Liver (tissue), 9 donors: Measurements from ENCODE around the gene ACLY. TPM values are rescaled to one million over a fixed set of nuclear protein-coding genes. Genes with fewer than 3 reads are reported as not detected.

Experiments
- DNase-seq: peaks from one replicate; pipeline ENCODE4 v3.0.0-alpha.2; 2017; ENCODE audit warnings: low spot score
- H3K27ac ChIP-seq, 2 donors: one replicate each; pipeline ENCODE4 v1.7.0; 2013; ENCODE audit warnings: inconsistent platforms in 2 of 2, low read length in 2 of 2, control low read depth in 1 of 2, low read depth in 1 of 2, mild to moderate bottlenecking in 1 of 2
- H3K27me3 ChIP-seq, 4 donors: one replicate each; pipeline versions ENCODE4 v1.6.1 to v1.7.0; 2013; ENCODE audit warnings: low read length in 3 of 4, inconsistent platforms in 1 of 4, mild to moderate bottlenecking in 1 of 4, moderate library complexity in 1 of 4; ENCODE audit not compliant: control insufficient read depth in 4 of 4, insufficient read depth in 4 of 4
- H3K36me3 ChIP-seq, 4 donors: one replicate each; pipeline versions ENCODE4 v1.6.1 to v1.7.0; 2013; ENCODE audit warnings: low read length in 3 of 4, mild to moderate bottlenecking in 3 of 4, low read depth in 1 of 4, moderate library complexity in 1 of 4; ENCODE audit not compliant: control insufficient read depth in 4 of 4, insufficient read depth in 3 of 4
- H3K4me1 ChIP-seq, 4 donors: one replicate each; pipeline versions ENCODE4 v1.6.1 to v1.7.0; 2013; ENCODE audit warnings: low read length in 3 of 4, mild to moderate bottlenecking in 3 of 4, moderate library complexity in 1 of 4; ENCODE audit not compliant: control insufficient read depth in 4 of 4, insufficient read depth in 4 of 4
- H3K4me3 ChIP-seq, 3 donors: one replicate each; pipeline versions ENCODE4 v1.6.1 to v1.7.0; 2013; ENCODE audit warnings: low read length in 3 of 3, control low read depth in 1 of 3, low read depth in 1 of 3, mild to moderate bottlenecking in 1 of 3
- H3K9ac ChIP-seq, 2 donors: one replicate each; pipeline ENCODE4 v1.7.0; 2013; ENCODE audit warnings: low read length in 2 of 2, mild to moderate bottlenecking in 2 of 2, moderate library complexity in 2 of 2, control low read depth in 1 of 2, low read depth in 1 of 2
- H3K9me3 ChIP-seq, 4 donors: one replicate each; pipeline versions ENCODE4 v1.6.1 to v1.7.0; 2013; ENCODE audit warnings: low read length in 3 of 4; ENCODE audit not compliant: control insufficient read depth in 4 of 4
- EGR1 ChIP-seq, 2 donors: IDR thresholded peaks; 2 replicates each; pipeline ENCODE4 v1.6.1; 2016 to 2018; ENCODE audit warnings: antibody characterized with exemption in 2 of 2, low read depth in 2 of 2
- FOXA1 ChIP-seq: IDR thresholded peaks from 2 replicates; pipeline ENCODE4 v1.6.1; 2016; ENCODE audit warnings: antibody characterized with exemption
- FOXA2 ChIP-seq: IDR thresholded peaks from 2 replicates; pipeline ENCODE4 v1.6.1; 2016; ENCODE audit warnings: antibody characterized with exemption
- GABPA ChIP-seq, 2 donors: IDR thresholded peaks in 1 of 2; conservative IDR thresholded peaks in 1 of 2; 2 replicates each; pipeline ENCODE4 v1.6.1; 2016; ENCODE audit warnings: antibody characterized with exemption in 2 of 2, mild to moderate bottlenecking in 1 of 2, moderate library complexity in 1 of 2
- HNF4A ChIP-seq, 2 donors: conservative IDR thresholded peaks; 2 replicates each; pipeline ENCODE4 v1.6.1; 2016; ENCODE audit warnings: antibody characterized with exemption in 2 of 2, mild to moderate bottlenecking in 2 of 2
- HNF4G ChIP-seq: IDR thresholded peaks from 2 replicates; pipeline ENCODE4 v1.6.1; 2016; ENCODE audit warnings: antibody characterized with exemption
- NR2F2 ChIP-seq: IDR thresholded peaks from 2 replicates; pipeline ENCODE4 v1.6.1; 2016; ENCODE audit warnings: antibody characterized with exemption
- RAD21 ChIP-seq, 2 donors: IDR thresholded peaks; 2 replicates each; pipeline ENCODE4 v1.6.1; 2016; ENCODE audit warnings: antibody characterized with exemption in 2 of 2, mild to moderate bottlenecking in 2 of 2
- RXRA ChIP-seq, 2 donors: IDR thresholded peaks; 2 replicates each; pipeline ENCODE4 v1.6.1; 2017 to 2018; ENCODE audit warnings: antibody characterized with exemption in 2 of 2, mild to moderate bottlenecking in 1 of 2
- TAF1 ChIP-seq: conservative IDR thresholded peaks from 2 replicates; pipeline ENCODE4 v1.6.1; 2016; ENCODE audit warnings: antibody characterized with exemption, mild to moderate bottlenecking
- YY1 ChIP-seq: IDR thresholded peaks from 2 replicates; pipeline ENCODE4 v1.6.1; 2016; ENCODE audit warnings: antibody characterized with exemption, mild to moderate bottlenecking
- ZBTB33 ChIP-seq: IDR thresholded peaks from 2 replicates; pipeline ENCODE4 v1.6.1; 2016; ENCODE audit warnings: antibody characterized with exemption
- WGBS: extraction: QIAGEN DNeasy Blood & Tissue Kit; methylation state at CpG from one replicate; pipeline ENCODE4 v1.1.7; 2013; 5-methylcytosine and 5-hydroxymethylcytosine counted together
- polyA plus RNA-seq, 2 donors: library from polyadenylated mRNA; stranded (reverse) in 1 of 2; unstranded in 1 of 2; fragments of 200-250 nt in 1 of 2; fragments of >200 nt in 1 of 2; fragmentation: Nextera tagmentation in 1 of 2; extraction: Ambion mirVana in 1 of 2; gene quantifications; one replicate each; pipeline versions ENCODE4 v1.2.1 to v1.2.3, GENCODE V29; 2013 to 2015
- total RNA-seq, 2 donors: library from RNA; depleted of rRNA; stranded (reverse); fragments of >200 nt; gene quantifications; one replicate each; pipeline ENCODE4 v1.2.3, GENCODE V29; 2014
- TF ChIP-seq, protein P1 (sequence below): IDR thresholded peaks from 2 replicates; pipeline ENCODE4 v1.6.1; 2016; ENCODE audit warnings: antibody characterized with exemption
- donor health status: healthy.
- donor health status: healthy.
- donor health status: healthy.
- donor health status: healthy.
- donor health status: healthy.

ACLY gene
- total and polyA plus RNA-seq, 4 donors: 12.1 to 133 (median 37.1) TPM

DNA sequence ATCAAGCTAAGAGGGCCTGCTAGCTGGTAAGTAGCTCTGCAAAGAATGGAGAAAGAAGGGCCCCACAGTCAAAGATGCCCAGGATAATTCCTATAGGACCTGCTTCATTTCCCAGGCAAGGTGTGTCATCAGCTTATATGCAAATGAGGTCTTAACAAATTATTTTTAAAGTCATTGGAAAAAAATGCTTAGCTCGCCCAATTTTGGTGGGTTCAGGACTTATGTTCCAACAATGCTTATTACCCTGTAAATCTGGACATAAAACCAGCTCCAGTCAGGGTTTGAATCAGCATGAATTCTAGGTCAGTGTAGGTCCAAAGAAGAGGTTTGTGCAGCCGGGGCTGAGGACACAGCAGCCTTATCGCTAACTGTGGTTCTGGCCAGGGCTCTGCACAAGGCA, 25.4 kb downstream of the ACLY start:
- Histone ChIP-seq H3K36me3 (peaks cover 8 to 62% (median 19%) of the 10 kb centered on the region in 4 donors), H3K9me3 (no peaks in the 10 kb centered on the region), H3K4me1 (peaks cover 3 to 18% (median 14%) of the 10 kb centered on the region in 4 donors), H3K27ac (no peak overlapping the region), H3K4me3 (no peak overlapping the region), H3K9ac (no peak overlapping the region), H3K27me3 (no peaks in the 10 kb centered on the region)
- TF ChIP-seq TAF1: no peak
- TF ChIP-seq FOXA1: no peak
- no peak for TF ChIP-seq HNF4G
- TF ChIP-seq ZBTB33: no peak
- no peak for TF ChIP-seq RXRA (IDR thresholded peaks at IDR 0.05)
- TF ChIP-seq YY1: no peak
- no peak for TF ChIP-seq RAD21 (IDR thresholded peaks at IDR 0.05)
- WGBS: 79% methylated on average over 3 of the region's 3 CpGs
- no peak for DNase-seq

DNA sequence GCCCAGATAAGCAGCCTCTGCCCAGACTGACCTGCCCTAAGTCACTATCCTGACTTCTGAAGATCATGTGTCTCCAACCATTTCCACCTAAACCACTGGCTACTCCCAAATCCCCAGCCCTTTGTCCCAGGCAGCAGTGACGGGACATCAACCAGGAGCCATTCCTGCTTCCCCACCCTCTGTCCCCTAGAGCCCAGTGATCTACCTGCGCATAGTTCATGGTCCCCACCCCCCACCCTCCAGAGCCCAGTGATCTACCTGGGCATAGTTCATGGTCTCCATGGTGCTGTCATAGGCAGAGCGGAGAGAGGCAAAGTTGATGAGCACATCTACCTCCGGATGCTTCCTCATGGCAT, 26.8 kb downstream of the ACLY start:
- peaks cover 3 to 18% (median 14%) of the 10 kb centered on the region in 4 donors for H3K4me1 ChIP-seq
- no peak for DNase-seq
- H3K27me3 ChIP-seq: no peaks in the 10 kb centered on the region
- no peaks in the 10 kb centered on the region for H3K9me3 ChIP-seq
- H3K27ac ChIP-seq: no peak overlapping the region
- WGBS: 98% methylated on average over 4 of the region's 4 CpGs
- H3K4me3 ChIP-seq: no peak overlapping the region
- TF ChIP-seq EGR1 (IDR thresholded peaks at IDR 0.05; ENCODE audit: low read depth in 2 of 2): no peak
- TF ChIP-seq NR2F2: no peak
- no peak for TF ChIP-seq FOXA1
- no peak for TF ChIP-seq GABPA (IDR thresholded peaks at IDR 0.05 in 1 of 2, conservative IDR thresholded peaks at IDR 0.05 in 1 of 2)
- H3K36me3 ChIP-seq: peaks cover 9 to 55% (median 19%) of the 10 kb centered on the region in 4 donors
- no peak overlapping the region for H3K9ac ChIP-seq

GRCh38 chr17:41891135-41892020, 27.4 kb downstream of the ACLY start:
- H3K36me3 ChIP-seq: peaks cover 9 to 55% (median 19%) of the 10 kb centered on the region in 4 donors

More at GRCh38 chr17:41891135-41892020, 27.4 kb downstream of the ACLY start:
- Histone ChIP-seq H3K4me1 (peaks cover 3 to 18% (median 14%) of the 10 kb centered on the region in 4 donors), H3K27me3 (no peaks in the 10 kb centered on the region), H3K27ac (no peak overlapping the region), H3K9me3 (no peaks in the 10 kb centered on the region), H3K9ac (no peak overlapping the region), H3K4me3 (no peak overlapping the region)
- 95% methylated on average over 7 of the region's 7 CpGs for WGBS
- TF ChIP-seq FOXA2: no peak
- TF ChIP-seq HNF4A (conservative IDR thresholded peaks at IDR 0.05): peak in 1 of 2 donors; percentile 31
- TF ChIP-seq HNF4G: no peak
- TF ChIP-seq, protein P1, sequence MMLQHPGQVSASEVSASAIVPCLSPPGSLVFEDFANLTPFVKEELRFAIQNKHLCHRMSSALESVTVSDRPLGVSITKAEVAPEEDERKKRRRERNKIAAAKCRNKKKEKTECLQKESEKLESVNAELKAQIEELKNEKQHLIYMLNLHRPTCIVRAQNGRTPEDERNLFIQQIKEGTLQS: no peak
- DNase-seq: no peak
